ENCODE measurements around the gene MYCN.
"Not testable (repeated sequence)": the region's sequence is repeated elsewhere in the genome, so short reads cannot be mapped to it uniquely, and the experiment has no call there.

MYCN gene

DNA sequence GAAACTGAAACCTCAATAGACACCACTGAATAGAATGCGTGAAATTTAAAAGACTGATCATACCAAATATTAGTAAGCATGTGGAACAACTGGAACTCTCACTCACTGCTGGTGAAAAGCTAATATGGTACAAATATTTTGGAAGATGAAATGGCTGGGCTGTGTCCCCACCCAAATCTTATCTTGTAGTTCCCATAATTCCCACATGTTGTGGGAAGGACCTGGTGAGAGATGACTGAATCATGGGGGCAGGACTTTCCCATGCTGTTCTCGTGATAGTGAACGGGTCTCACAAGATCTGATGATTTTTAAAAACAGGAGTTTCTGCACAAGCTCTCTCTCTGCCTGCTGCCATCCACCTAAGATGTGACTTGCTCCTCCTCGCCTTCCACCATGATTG lies 32.0 kb upstream of the MYCN start:
- DNase-seq, result no peak

- DNase-seq, result no peak
These were observed 31.2 kb upstream of the MYCN start for GRCh38 chr2:15909157-15909556.

DNA sequence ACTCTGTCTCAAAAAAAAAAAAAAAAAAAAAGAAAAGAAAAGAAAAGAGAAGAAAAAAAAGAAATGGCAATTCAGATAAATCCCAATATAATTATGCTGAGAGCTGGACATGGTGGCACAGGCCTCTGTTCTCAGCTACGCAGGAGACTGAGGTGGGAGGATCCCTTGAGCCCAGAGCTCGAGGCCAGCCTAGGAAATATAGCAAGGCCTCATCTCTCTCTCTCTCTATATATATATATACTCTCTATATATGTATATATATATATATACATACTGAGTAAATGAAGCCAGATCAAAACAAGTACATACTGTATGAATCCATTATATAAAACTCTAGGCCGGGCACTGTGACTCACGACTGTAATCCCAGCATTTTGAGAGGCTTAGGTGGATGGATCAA lies 30.6 kb upstream of the MYCN start:
- DNase-seq, result no peak

DNA sequence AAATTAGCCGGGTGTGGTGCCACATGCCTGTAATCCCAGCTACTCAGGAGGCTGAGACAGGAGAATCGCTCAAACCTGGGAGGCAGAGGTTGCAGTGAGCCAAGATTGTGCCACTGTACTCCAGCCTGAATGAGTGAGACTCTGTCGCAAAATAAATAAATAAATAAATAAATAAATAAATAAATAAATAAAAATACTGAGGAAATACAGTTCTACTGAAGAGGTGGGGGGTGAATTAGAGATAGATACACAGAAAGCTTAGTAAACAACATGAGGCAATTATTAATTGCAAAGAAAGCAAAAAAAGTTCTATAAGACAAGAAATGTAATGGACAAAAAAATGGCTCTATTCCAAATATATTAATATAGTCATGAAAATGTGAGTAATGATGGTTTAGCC lies 29.1 kb upstream of the MYCN start:
- DNase-seq, result not testable (repeated sequence)

GRCh38 chr2:15911686-15912085 lies 28.7 kb upstream of the MYCN start:
- no peak for DNase-seq

- DNase-seq, result no peak
These were observed 28.1 kb upstream of the MYCN start for GRCh38 chr2:15912203-15912602.

DNA sequence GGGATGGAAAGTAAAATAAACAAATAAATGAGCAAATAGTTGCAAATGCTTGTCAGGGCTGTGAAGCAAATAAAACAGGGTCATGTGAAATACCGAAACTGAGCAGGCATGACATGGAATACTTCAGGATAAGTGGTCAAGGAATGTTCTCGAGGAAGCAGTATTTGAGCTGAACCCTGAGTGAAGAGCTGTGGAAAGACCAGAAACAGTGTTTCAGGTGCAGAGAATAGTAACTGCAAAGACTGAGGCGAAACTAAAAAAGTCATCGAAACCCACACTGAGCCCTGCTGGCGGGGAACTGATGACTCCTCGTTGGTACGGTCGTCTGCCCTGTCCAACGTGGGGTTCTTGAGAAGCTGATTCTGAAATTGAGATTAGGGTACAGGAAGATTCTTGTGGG lies 27.2 kb upstream of the MYCN start:
- DNase-seq, result no peak

- no peak for DNase-seq
These were observed 25.6 kb upstream of the MYCN start for GRCh38 chr2:15914596-15915385.

GRCh38 chr2:15915546-15915945 lies 24.8 kb upstream of the MYCN start:
- DNase-seq, result not testable (repeated sequence)

DNA sequence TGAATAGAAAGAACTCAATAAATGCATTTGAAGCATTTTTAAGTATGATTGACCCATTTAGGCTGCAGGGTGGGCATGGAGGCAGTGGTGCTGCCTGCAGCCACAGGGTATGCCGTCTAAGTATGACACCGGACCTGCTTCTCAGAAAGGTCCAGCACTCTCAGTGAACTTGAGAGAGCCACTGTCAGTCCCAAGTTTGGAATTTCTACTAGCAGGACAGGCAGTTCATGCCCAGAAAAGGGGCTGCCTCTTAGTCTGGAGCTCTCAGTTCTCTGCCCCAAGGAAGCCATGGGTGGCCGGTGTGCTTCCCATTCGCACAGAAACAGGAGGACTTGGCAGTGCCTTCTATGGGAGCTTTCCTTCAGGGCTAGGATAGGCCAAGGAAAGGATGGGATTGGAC lies 24.0 kb upstream of the MYCN start:
- DNase-seq, result no peak

DNA sequence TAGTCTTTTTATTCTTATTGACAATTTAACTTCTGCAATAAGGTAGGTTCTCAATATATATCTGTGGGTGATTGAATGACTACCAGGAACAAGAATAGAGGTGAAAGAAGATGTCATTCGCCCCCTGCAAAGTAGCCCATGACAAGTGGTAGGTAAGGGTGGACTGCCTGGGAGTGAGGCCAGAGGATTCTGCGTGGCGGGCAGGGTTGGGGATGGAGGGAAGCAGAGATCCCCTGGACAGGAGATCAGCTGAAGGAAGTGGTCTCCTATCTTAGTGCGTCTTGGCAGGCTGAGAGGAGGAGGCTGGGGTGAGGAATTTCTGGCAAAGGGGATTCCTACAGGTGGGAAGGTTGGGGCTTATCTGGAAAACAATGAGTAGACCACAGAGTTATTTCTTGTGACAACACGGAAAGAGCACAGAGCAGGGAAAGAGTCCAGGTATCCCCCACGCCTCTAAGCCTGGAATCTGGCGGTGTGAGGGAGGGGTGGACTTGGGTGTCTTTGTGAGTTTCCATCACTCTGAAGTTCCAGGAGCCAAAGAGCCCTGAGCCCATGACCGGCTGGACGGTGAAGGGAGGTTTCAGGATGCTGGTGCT lies 21.5 kb upstream of the MYCN start:
- DNase-seq, result no peak

DNA sequence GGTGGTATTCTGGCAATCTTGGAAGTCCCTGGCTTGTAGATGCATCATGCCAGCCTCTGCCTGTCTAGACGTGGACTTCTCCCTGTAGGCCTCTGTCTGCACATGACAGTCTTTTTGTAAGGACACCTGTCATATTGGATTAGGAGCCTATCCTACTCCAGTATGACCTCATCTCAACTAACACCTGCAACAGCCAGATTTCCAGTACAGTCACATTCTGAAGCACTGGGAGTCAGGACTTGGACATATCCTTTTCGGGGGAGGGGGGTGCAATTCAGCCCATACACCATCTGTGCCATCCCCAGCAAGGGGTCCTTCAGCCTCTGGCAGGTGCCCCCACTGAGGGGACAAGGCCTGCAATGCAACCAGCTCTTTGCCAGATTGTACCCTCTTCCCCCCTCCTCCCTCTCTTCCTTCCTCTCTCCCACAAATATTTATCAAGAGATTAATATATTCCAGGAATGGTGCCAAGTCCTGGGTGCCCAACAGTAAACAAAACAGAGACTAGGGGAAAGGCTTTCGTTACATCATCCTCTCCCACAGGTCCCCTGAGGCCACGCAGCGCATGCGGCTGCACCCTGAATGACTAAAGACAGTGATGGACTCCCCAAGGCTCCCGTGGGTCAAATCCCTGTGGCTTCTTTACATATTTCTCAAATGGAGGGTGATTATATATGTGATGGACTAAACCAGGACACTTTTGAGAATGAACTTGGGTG lies 20.5 kb upstream of the MYCN start:
- no peak for DNase-seq

DNA sequence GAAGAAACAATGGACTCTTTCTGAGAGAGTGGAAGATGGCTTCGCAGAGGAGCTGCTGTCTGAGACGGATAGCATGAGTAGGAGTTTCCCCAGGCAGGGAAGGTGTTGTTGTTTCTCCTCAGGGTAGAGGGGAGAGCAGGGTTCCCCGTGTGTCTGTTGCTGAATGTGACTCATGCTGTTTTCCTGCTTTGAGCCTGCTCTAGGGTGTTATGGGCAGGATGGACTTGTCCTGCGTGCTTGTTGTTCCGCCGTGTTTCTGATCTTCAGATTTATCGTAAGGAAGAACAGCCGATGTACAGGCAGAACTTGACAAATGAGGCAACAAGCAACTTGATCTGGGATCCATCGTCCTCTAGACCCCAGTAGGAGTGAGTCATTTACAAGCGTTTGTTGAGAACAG lies 19.7 kb upstream of the MYCN start:
- DNase-seq, result no peak

DNA sequence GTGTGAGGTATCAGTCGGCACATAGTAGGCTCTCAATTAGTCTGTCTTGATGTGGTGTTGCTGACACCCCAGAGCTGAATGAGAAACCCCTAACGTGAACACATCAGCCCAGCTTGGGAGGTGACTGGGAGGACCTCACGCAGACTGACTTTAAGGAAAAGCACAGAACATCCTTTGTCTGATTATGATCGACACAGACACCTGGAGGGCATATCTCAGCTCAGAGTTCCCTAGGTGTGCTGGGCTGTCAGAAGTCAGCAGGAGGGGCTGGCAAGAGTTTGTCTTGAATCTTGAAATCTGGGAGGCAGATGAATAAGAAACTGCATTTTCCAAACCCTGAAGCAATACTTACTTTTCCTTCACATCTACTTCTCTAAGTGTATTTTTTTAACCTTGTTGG lies 16.8 kb upstream of the MYCN start:
- DNase-seq, result no peak

- DNase-seq, result no peak
These were observed 14.5 kb upstream of the MYCN start for GRCh38 chr2:15925819-15926218.

GRCh38 chr2:15926252-15926651 lies 14.1 kb upstream of the MYCN start:
- no peak for DNase-seq

- DNase-seq, result no peak
These were observed 12.7 kb upstream of the MYCN start for GRCh38 chr2:15927551-15928218.

DNA sequence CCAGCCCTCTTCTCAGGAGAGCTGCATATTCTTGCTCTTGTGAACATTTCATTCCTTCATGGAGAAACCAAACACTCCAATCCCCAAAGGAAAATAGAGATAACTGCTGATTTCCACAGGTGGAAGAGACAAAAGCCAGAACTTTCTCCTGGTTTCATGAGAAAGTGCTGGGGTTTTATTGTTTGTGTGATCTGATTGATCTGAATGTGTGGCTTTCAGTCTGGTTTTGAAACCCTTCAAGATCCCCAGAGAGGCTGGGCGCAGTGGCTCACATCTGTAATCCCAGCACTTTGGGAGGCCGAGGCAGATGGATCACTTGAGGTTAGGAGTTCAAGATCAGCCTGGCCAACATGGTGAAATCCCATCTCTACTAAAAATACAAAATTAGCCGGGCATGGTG lies 11.3 kb upstream of the MYCN start:
- not testable (repeated sequence) for DNase-seq

- no peak for DNase-seq
These were observed 10.5 kb upstream of the MYCN start for GRCh38 chr2:15929861-15930260.

GRCh38 chr2:15930589-15931318 lies 9.6 kb upstream of the MYCN start:
- DNase-seq, result no peak

DNA sequence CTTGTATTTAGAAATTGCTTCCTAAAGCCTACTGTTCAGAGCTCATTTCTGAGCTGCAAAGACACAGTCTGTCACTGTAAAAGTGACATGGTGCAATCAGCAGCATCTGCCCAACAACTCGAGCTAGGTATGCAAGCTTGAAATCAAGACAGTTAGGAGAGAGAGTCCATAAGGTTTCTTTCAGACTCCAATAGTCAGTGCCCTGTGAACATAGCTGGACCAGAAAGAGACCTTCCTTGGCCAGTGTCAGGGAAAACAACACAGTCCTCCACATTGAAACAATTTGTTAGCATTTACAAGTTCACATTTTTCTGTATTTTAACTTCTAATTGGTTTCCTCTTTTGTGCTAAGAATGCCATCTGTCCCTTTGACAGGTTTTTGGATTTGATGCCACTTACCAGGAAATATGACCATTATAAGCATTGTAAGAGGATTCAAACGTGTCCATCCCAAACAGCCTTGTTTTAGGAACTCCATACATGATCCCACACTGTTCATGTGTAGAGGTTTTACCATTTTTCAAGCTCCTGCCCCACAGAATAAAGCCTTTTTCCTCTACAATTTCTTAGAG lies 8.9 kb upstream of the MYCN start:
- DNase-seq, result no peak

DNA sequence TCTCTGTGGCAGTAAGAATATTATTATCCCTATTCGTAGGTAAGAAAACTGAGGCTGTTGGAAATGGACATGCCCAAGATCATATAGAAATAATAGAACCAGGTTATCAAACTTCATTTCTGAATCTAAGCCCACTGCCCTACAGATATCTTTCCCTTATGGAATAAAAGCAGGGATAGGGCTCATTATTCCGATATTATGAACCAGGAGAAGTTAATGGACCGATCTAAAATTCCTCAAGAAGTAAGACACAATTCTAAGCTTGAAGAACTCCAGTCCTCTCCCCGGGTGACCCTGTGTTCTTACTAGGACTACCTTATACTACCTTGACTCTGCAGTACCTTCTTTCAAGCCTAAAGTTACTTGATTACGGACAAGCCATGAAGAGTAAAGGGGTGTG lies 8.4 kb upstream of the MYCN start:
- DNase-seq, result no peak

Data from activated CD4-positive, alpha-beta T cell treated with anti-CD3 and anti-CD28 coated beads, Interleukin-2, amount 50 U/mL, for 4 hours (primary cell).